ENCODE results near the gene RASA3. TPM values are rescaled to one million over a fixed set of nuclear protein-coding genes. Genes with fewer than 3 reads are reported as not detected.

The RASA3 gene
- total RNA-seq, 1 experiment from 2014 or later, result 22.3 TPM

DNA sequence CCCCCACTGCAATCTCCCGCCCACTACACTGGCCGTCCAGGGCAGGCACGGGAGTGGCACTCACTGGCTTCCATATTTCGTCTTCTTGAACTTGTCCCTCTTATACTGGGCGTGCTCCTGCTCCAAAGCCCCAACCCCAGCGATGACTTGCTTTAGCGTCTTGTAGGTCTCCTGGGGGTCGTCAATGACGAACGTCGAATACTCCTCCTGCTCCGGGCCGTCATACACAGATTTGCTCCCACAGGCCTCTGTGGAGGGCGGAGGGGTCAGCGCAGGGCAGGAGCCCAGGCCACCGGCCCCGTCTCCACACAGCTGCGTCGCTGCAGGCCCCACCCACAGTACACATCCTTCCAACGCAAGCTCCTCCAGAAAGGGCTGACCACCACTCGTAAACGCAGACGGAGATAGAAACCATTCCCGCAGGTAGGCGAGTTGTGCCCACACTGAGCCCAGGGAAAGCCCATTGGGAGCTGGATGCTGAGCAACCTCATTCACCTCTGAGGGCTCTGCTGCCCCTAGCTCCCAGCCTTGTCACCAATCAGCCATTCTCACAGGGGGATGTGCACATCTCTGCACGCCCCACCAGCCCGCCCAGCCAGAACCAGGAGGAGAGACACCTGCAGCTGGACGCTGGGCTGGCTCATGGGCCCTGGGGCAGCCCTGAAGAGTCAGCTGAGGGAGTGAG is 150.7 kb downstream of the RASA3 start:
- CTCF ChIA-PET, result interaction anchor here (1.1 kb wide), 1 partner anchor 35 kb away, joined by 3 read pairs; no protein-coding TSS in a partner anchor
- Mint-ChIP-seq H3K36me3 (peaks cover 22% of the 10 kb centered on the region), H3K27ac (no peak overlapping the region; the same call in 1 of the 2 replicates), H3K9me3 (peaks cover 10% of the 10 kb centered on the region), H3K4me3 (no peak overlapping the region), H3K27me3 (ENCODE audit: low read depth) (no peaks in the 10 kb centered on the region), H3K4me1 (no peaks in the 10 kb centered on the region)
- ATAC-seq, result no peak
- no peak for TF ChIP-seq ZNF263 (CRISPR knock-in tag; IDR thresholded peaks at IDR 0.05; ENCODE audit: low read depth)
- no peak for TF ChIP-seq HMGA2 (CRISPR knock-in tag; IDR thresholded peaks at IDR 0.05)
- no peak for TF ChIP-seq ZNF671 (CRISPR knock-in tag; IDR thresholded peaks at IDR 0.05)
- TF ChIP-seq, protein P1, sequence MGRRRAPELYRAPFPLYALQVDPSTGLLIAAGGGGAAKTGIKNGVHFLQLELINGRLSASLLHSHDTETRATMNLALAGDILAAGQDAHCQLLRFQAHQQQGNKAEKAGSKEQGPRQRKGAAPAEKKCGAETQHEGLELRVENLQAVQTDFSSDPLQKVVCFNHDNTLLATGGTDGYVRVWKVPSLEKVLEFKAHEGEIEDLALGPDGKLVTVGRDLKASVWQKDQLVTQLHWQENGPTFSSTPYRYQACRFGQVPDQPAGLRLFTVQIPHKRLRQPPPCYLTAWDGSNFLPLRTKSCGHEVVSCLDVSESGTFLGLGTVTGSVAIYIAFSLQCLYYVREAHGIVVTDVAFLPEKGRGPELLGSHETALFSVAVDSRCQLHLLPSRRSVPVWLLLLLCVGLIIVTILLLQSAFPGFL (CRISPR knock-in tag; IDR thresholded peaks at IDR 0.05; ENCODE audit: borderline replicate concordance), result no peak
- no peak for TF ChIP-seq NFYB (CRISPR knock-in tag; conservative IDR thresholded peaks at IDR 0.05; ENCODE audit: low read depth)
- no peak for TF ChIP-seq MAX (CRISPR knock-in tag; IDR thresholded peaks at IDR 0.05)
- no peak for TF ChIP-seq AFF4 (CRISPR knock-in tag; IDR thresholded peaks at IDR 0.05; ENCODE audit: borderline replicate concordance)
- DNase-seq (ENCODE audit: low spot score), result no peak
- POLR2A ChIA-PET, result no interaction called here

DNA sequence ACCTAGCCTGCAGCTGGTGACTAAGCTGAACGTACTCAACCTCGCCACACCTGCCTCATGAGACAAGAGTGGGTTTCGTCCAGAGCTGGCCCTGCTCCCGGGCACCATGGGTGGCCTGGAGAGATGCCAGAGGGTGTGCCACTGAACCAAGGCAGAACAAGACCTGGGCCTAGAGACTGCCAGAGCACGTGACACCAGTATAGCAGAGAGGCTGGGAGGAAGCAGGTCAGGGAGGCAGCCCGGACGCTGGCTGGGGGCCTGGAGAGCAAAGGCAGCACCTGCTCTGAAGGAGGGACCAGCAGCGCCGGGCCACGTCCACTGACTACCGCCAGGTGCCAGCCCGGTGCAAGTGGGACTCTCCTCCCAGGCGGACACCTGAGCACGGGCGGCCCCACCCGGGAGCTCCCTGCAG is 151.2 kb downstream of the RASA3 start:
- peaks cover 10% of the 10 kb centered on the region for H3K9me3 Mint-ChIP-seq
- no peak for ATAC-seq
- ChIA-PET CTCF (interaction anchor here (1.1 kb wide), 1 partner anchor 35 kb away, joined by 3 read pairs; no protein-coding TSS in a partner anchor), POLR2A (no interaction called here)
- peaks cover 22% of the 10 kb centered on the region for H3K36me3 Mint-ChIP-seq
- H3K27me3 Mint-ChIP-seq (ENCODE audit: low read depth), result no peaks in the 10 kb centered on the region
- no peak overlapping the region for H3K27ac Mint-ChIP-seq
- H3K4me1 Mint-ChIP-seq, result no peaks in the 10 kb centered on the region
- H3K4me3 Mint-ChIP-seq, result no peak overlapping the region
- DNase-seq (ENCODE audit: low spot score), result no peak
- no peak for TF ChIP-seq ZNF317 (CRISPR knock-in tag; IDR thresholded peaks at IDR 0.05; ENCODE audit: borderline replicate concordance, low read depth)
- TF ChIP-seq RORB (CRISPR knock-in tag; IDR thresholded peaks at IDR 0.05), result no peak
- TF ChIP-seq ZBTB21 (CRISPR knock-in tag; IDR thresholded peaks at IDR 0.05; ENCODE audit: borderline replicate concordance), result no peak
- no peak for TF ChIP-seq HMGA2 (CRISPR knock-in tag; IDR thresholded peaks at IDR 0.05)
- TF ChIP-seq, protein P2, sequence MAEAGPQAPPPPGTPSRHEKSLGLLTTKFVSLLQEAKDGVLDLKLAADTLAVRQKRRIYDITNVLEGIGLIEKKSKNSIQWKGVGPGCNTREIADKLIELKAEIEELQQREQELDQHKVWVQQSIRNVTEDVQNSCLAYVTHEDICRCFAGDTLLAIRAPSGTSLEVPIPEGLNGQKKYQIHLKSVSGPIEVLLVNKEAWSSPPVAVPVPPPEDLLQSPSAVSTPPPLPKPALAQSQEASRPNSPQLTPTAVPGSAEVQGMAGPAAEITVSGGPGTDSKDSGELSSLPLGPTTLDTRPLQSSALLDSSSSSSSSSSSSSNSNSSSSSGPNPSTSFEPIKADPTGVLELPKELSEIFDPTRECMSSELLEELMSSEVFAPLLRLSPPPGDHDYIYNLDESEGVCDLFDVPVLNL (CRISPR knock-in tag; IDR thresholded peaks at IDR 0.05; ENCODE audit: borderline replicate concordance, low read depth), result no peak
- no peak for TF ChIP-seq NFATC4 (CRISPR knock-in tag; IDR thresholded peaks at IDR 0.05)
- TF ChIP-seq ZNF219 (CRISPR knock-in tag; IDR thresholded peaks at IDR 0.05; ENCODE audit: borderline replicate concordance), result no peak
- TF ChIP-seq NFYB (CRISPR knock-in tag; conservative IDR thresholded peaks at IDR 0.05; ENCODE audit: low read depth), result no peak
- TF ChIP-seq ERG (CRISPR knock-in tag; IDR thresholded peaks at IDR 0.05), result no peak
- TF ChIP-seq JAZF1 (CRISPR knock-in tag; IDR thresholded peaks at IDR 0.05), result no peak
- no peak for TF ChIP-seq ARID4B (CRISPR knock-in tag; IDR thresholded peaks at IDR 0.05; ENCODE audit: borderline replicate concordance)
- TF ChIP-seq, protein P1 (CRISPR knock-in tag; IDR thresholded peaks at IDR 0.05; ENCODE audit: borderline replicate concordance), result no peak
- no peak for TF ChIP-seq IRF2 (CRISPR knock-in tag; IDR thresholded peaks at IDR 0.05; ENCODE audit: borderline replicate concordance, low read depth)
- TF ChIP-seq FOXK1 (CRISPR knock-in tag; IDR thresholded peaks at IDR 0.05), result no peak
- no peak for TF ChIP-seq USF2 (CRISPR knock-in tag; IDR thresholded peaks at IDR 0.05)
